K562 (cell line): Measurements from ENCODE around the gene PGP.

ENCODE experiments used
- CBX8 ChIP-seq: fragments of 200-600 bp; sonication (generic); IDR thresholded peaks from 2 replicates; pipeline ENCODE4 v1.6.1; 2012; ENCODE audit warnings: borderline replicate concordance, mixed run types, low read depth, mild to moderate bottlenecking, moderate library complexity, mixed read lengths, low read length, control low read depth, inconsistent platforms; ENCODE audit not compliant: poor library complexity, severe bottlenecking; ENCODE audit errors: extremely low read depth
- EP300 ChIP-seq: IDR thresholded peaks from 2 replicates; pipeline ENCODE4 v1.6.1; 2012; ENCODE audit warnings: low read length, improper control_type of control experiment
- GATA2 ChIP-seq: sonication (generic); formaldehyde crosslinking; IDR thresholded peaks from 2 replicates; pipeline ENCODE4 v1.4.0; 2020; ENCODE audit warnings: mild to moderate bottlenecking, missing genetic modification reagents
- HDAC1 ChIP-seq, 2 experiments: fragments of 450-650 bp; IDR thresholded peaks; 2 replicates each; pipeline ENCODE4 v1.6.1; 2016 to 2017; ENCODE audit warnings: inconsistent platforms in 1 of 2, mild to moderate bottlenecking in 1 of 2, moderate library complexity in 1 of 2
- NFIC ChIP-seq: fragments of 450-650 bp; IDR thresholded peaks from 2 replicates; pipeline ENCODE4 v1.6.1; 2017; ENCODE audit warnings: mild to moderate bottlenecking, inconsistent platforms
- SUPT5H ChIP-seq: fragments of 450-650 bp; IDR thresholded peaks from 2 replicates; pipeline ENCODE4 v1.6.1; 2016
- ZBTB43 ChIP-seq: sonication (generic); formaldehyde crosslinking; IDR thresholded peaks from 2 replicates; pipeline ENCODE4 v1.8.0; 2023; ENCODE audit warnings: mild to moderate bottlenecking, missing genetic modification reagents

- TF ChIP-seq SUPT5H (no peak), HDAC1 (IDR thresholded peaks at IDR 0.05) (no peak), EP300 (no peak), NFIC (no peak), ZBTB43 (CRISPR knock-in tag) (no peak), CBX8 (no peak), GATA2 (CRISPR knock-in tag) (no peak)
Observed at GRCh38 chr16:2252806-2253148, 38.1 kb upstream of the PGP start.
